Measurements from ENCODE around the gene AKAP13.

Gene AKAP13

GRCh38 chr15:85598219-85598618 is 217.8 kb downstream of the AKAP13 start:
- no peak for DNase-seq (ENCODE audit: low spot score)

GRCh38 chr15:85598718-85599398 is 218.5 kb downstream of the AKAP13 start:
- no peak for DNase-seq (ENCODE audit: low spot score)

GRCh38 chr15:85600001-85600400 is 219.6 kb downstream of the AKAP13 start:
- DNase-seq (ENCODE audit: low spot score), result no peak

- no peak for DNase-seq (ENCODE audit: low spot score)
Measured at GRCh38 chr15:85603160-85603559, 222.8 kb downstream of the AKAP13 start.

GRCh38 chr15:85603703-85604102 is 223.3 kb downstream of the AKAP13 start:
- DNase-seq (ENCODE audit: low spot score), result no peak

- DNase-seq (ENCODE audit: low spot score), result no peak
Measured at GRCh38 chr15:85604194-85604593, 223.8 kb downstream of the AKAP13 start.

GRCh38 chr15:85606738-85607137 is 226.3 kb downstream of the AKAP13 start:
- DNase-seq (ENCODE audit: low spot score), result no peak

- no peak for DNase-seq (ENCODE audit: low spot score)
Measured at GRCh38 chr15:85607141-85607806, 226.9 kb downstream of the AKAP13 start.

- peak; percentile 51 for DNase-seq (ENCODE audit: low spot score)
Measured at GRCh38 chr15:85607842-85608241, 227.4 kb downstream of the AKAP13 start.

- DNase-seq (ENCODE audit: low spot score), result no peak
Measured at GRCh38 chr15:85609492-85609891, 229.1 kb downstream of the AKAP13 start.

GRCh38 chr15:85611361-85611760 is 231.0 kb downstream of the AKAP13 start:
- no peak for DNase-seq (ENCODE audit: low spot score)

GRCh38 chr15:85614059-85614458 is 233.7 kb downstream of the AKAP13 start:
- no peak for DNase-seq (ENCODE audit: low spot score)

- no peak for DNase-seq (ENCODE audit: low spot score)
Measured at GRCh38 chr15:85615930-85616329, 235.5 kb downstream of the AKAP13 start.

- DNase-seq (ENCODE audit: low spot score), result no peak
Measured at GRCh38 chr15:85616549-85617110, 236.2 kb downstream of the AKAP13 start.

GRCh38 chr15:85618228-85618505 is 237.8 kb downstream of the AKAP13 start:
- no peak for DNase-seq (ENCODE audit: low spot score)

- DNase-seq (ENCODE audit: low spot score), result peak; percentile 65
Measured at GRCh38 chr15:85618956-85619491, 238.6 kb downstream of the AKAP13 start.

- DNase-seq (ENCODE audit: low spot score), result no peak
Measured at GRCh38 chr15:85619992-85620689, 239.7 kb downstream of the AKAP13 start.

GRCh38 chr15:85620690-85621049 is 240.3 kb downstream of the AKAP13 start:
- DNase-seq (ENCODE audit: low spot score), result no peak

- DNase-seq (ENCODE audit: low spot score), result no peak
Measured at GRCh38 chr15:85621094-85621493, 240.7 kb downstream of the AKAP13 start.

GRCh38 chr15:85622221-85622831 is 241.9 kb downstream of the AKAP13 start:
- DNase-seq (ENCODE audit: low spot score), result no peak

GRCh38 chr15:85623315-85624049 is 243.1 kb downstream of the AKAP13 start:
- DNase-seq (ENCODE audit: low spot score), result no peak

- no peak for DNase-seq (ENCODE audit: low spot score)
Measured at GRCh38 chr15:85624291-85624801, 243.9 kb downstream of the AKAP13 start.

All from AG08396 (cell line).